HepG2 (cell line): Measurements from ENCODE around the gene CYBB. TPM values are rescaled to one million over a fixed set of nuclear protein-coding genes. Genes with fewer than 3 reads are reported as not detected.

Experiments
- CENPT ChIP-seq: sonication (generic); formaldehyde crosslinking; IDR thresholded peaks from 2 replicates; pipeline ENCODE4 v1.8.0; 2022; ENCODE audit warnings: low read depth, mild to moderate bottlenecking, moderate library complexity, missing genetic modification reagents
- CREM ChIP-seq, 2 experiments: sonication (generic) in 1 of 2; formaldehyde crosslinking in 1 of 2; IDR thresholded peaks; 2 replicates each; pipeline versions ENCODE4 v1.4.0 to v1.6.1; 2016 to 2020; ENCODE audit warnings: antibody characterized with exemption in 1 of 2, mild to moderate bottlenecking in 1 of 2, missing genetic modification reagents in 1 of 2
- CTCF ChIP-seq: sonication (generic); formaldehyde crosslinking; IDR thresholded peaks from 2 replicates; pipeline ENCODE4 v1.5.0; 2020; ENCODE audit warnings: mild to moderate bottlenecking, missing genetic modification reagents, moderate library complexity
- ERF ChIP-seq: IDR thresholded peaks from 2 replicates; pipeline ENCODE4 v1.6.1; 2018; ENCODE audit warnings: missing biosample characterization, missing genetic modification reagents
- HMGXB4 ChIP-seq, 2 experiments: sonication (generic) in 1 of 2; formaldehyde crosslinking in 1 of 2; IDR thresholded peaks; 2 replicates each; pipeline versions ENCODE4 v1.4.0 to v1.6.1; 2018 to 2020; ENCODE audit warnings: missing genetic modification reagents in 2 of 2, borderline replicate concordance in 1 of 2, low read depth in 1 of 2, mild to moderate bottlenecking in 1 of 2, missing biosample characterization in 1 of 2
- HNRNPLL ChIP-seq: fragments of 200-400 bp; formaldehyde crosslinking; IDR thresholded peaks from 2 replicates; pipeline ENCODE4 v1.6.1; 2017; ENCODE audit warnings: mild to moderate bottlenecking, low read depth, low read length; ENCODE audit not compliant: poor library complexity, severe bottlenecking
- MYC ChIP-seq: sonication (generic); formaldehyde crosslinking; IDR thresholded peaks from 2 replicates; pipeline ENCODE4 v1.9.0; 2021; ENCODE audit warnings: missing genetic modification reagents, borderline replicate concordance
- NFYC ChIP-seq: IDR thresholded peaks from 2 replicates; pipeline ENCODE4 v1.6.1; 2016; ENCODE audit warnings: missing genetic modification reagents, missing compliant biosample characterization
- PRDM4 ChIP-seq: sonication (generic); formaldehyde crosslinking; IDR thresholded peaks from 2 replicates; pipeline ENCODE4 v1.9.0; 2021; ENCODE audit warnings: missing genetic modification reagents, borderline replicate concordance
- THRA ChIP-seq: sonication (generic); formaldehyde crosslinking; IDR thresholded peaks from 2 replicates; pipeline ENCODE4 v1.4.0; 2020; ENCODE audit warnings: missing genetic modification reagents, borderline replicate concordance
- polyA plus RNA-seq, 8 experiments: library from polyadenylated mRNA; depleted of rRNA in 3 of 8; stranded (reverse) in 7 of 8; unstranded in 1 of 8; fragments of >200 nt; fragmentation: Illumina TruSeq in 4 of 8; extraction: Trizol in 4 of 8; gene quantifications; 2 replicates each; pipeline versions ENCODE4 v1.2.1 to v1.2.3, GENCODE V29; 2011 to 2016; ENCODE audit warnings: low read depth in 4 of 8, missing spikeins in 1 of 8, mixed read lengths in 1 of 8; ENCODE audit not compliant: insufficient read depth in 1 of 8
- total RNA-seq, 5 experiments: library from RNA; depleted of rRNA; stranded (reverse); fragments of >200 nt; fragmentation: Illumina TruSeq; extraction: Trizol; gene quantifications; 2 replicates each; pipeline ENCODE4 v1.2.3, GENCODE V29; 2016; ENCODE audit warnings: low read depth in 1 of 5

Gene CYBB
- total and polyA plus RNA-seq, 2 of the 13 experiments (the other 11 are each of a cell fraction or from before 2014, with no cell fraction given): not detected

GRCh38 chrX:37846934-37847732 lies 67.3 kb downstream of the CYBB start, which contains the start of gene DYNLT3 (continued):
- TF ChIP-seq THRA (CRISPR knock-in tag) (0 out of 2 replicates have a peak, but pooled peaks have one; percentile 18), PRDM4 (CRISPR knock-in tag) (no peak), ERF (CRISPR knock-in tag) (no peak), HNRNPLL (peak; percentile 97), CENPT (CRISPR knock-in tag) (no peak), HMGXB4 (CRISPR knock-in tag; IDR thresholded peaks at IDR 0.05; ENCODE audit: borderline replicate concordance in 1 of 2, low read depth in 1 of 2) (0 out of 4 replicates have a peak, but pooled peaks of 1 of the 2 experiments have one; percentile 41), MYC (CRISPR knock-in tag) (peak; percentile 21; the same call in 1 of the 2 replicates), CTCF (CRISPR knock-in tag) (0 out of 2 replicates have a peak, but pooled peaks have one; percentile 8), NFYC (CRISPR knock-in tag) (0 out of 2 replicates have a peak, but pooled peaks have one; percentile 10), CREM (IDR thresholded peaks at IDR 0.05) (peak; percentile 50), CREM (CRISPR knock-in tag; IDR thresholded peaks at IDR 0.05) (no peak)
